Measurements from ENCODE around the gene SREK1IP1.

Gene SREK1IP1

DNA sequence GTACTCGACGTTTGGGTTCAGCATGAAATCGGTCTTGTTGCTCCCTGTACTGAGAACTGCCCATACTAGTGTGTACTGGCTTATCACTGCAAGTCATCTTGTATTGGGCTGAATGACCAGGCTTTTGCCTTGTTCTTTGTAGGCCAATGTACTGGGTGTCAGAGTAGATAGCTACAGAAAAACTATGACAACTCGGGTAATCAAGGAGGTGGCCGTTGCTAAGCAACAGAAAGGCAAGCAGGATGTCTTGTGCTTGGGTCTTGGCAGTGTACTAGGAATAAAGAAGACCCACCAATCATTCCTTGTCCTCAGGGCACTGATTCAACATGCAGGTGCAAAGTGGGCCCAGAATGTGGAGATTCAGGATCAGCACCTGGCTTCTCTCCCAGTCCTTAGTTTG, 90.1 kb downstream of the SREK1IP1 start:
- DNase-seq: no peak

GRCh38 chr5:64671678-64672077, 96.8 kb downstream of the SREK1IP1 start:
- DNase-seq: no peak

DNA sequence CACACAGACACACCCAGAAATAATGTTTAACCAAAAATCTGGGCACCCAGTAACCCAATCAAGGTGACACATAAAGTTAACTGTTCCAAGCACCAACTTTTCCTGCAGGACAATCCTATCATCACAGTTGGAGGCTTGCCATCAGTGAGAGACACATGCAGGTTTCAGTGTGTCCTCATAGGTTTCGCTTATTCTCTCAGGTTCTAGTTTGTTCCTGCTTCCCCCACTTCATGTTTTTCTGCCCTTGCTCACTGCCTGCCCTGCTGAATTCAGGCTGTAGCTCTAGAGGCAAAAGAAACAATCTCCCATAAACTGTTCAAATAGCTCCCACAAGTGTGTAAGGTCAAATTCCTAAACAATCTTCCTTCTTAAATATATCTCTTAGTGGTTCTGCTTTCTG, 98.2 kb downstream of the SREK1IP1 start:
- DNase-seq: no peak
